Measurements from ENCODE around the gene TNFSF9.
"Not testable (repeated sequence)": the region's sequence is repeated elsewhere in the genome, so short reads cannot be mapped to it uniquely, and the experiment has no call there.

Gene TNFSF9

GRCh38 chr19:6503407-6504201 is 27.2 kb upstream of the TNFSF9 start:
- Histone ChIP-seq H3K4me1 (no peaks in the 10 kb centered on the region), H3K36me3 (no peaks in the 10 kb centered on the region), H3K9me3 (no peaks in the 10 kb centered on the region), H3K4me3 (ENCODE audit: low read depth, low read length) (no peak overlapping the region), H3K27me3 (peaks cover 9% of the 10 kb centered on the region)
- no peak for DNase-seq
- no peak for TF ChIP-seq CTCF (IDR thresholded peaks at IDR 0.05; ENCODE audit: low read depth, low read length)

- DNase-seq; H3K27me3 ChIP-seq; H3K36me3 ChIP-seq; H3K4me1 ChIP-seq; H3K9me3 ChIP-seq; H3K4me3 ChIP-seq (ENCODE audit: low read depth, low read length): not testable (repeated sequence)
Measured at GRCh38 chr19:6508028-6508771, 22.6 kb upstream of the TNFSF9 start.

- no peaks in the 10 kb centered on the region for H3K27me3 ChIP-seq
- DNase-seq, result no peak
- no peaks in the 10 kb centered on the region for H3K4me1 ChIP-seq
- no peak overlapping the region for H3K4me3 ChIP-seq (ENCODE audit: low read depth, low read length)
- H3K36me3 ChIP-seq, result no peaks in the 10 kb centered on the region
- H3K9me3 ChIP-seq, result no peaks in the 10 kb centered on the region
- TF ChIP-seq CTCF (IDR thresholded peaks at IDR 0.05; ENCODE audit: low read depth, low read length), result no peak
Measured at GRCh38 chr19:6509118-6509971, 21.5 kb upstream of the TNFSF9 start.

- Histone ChIP-seq H3K4me3 (ENCODE audit: low read depth, low read length) (no peak overlapping the region), H3K36me3 (no peaks in the 10 kb centered on the region), H3K4me1 (no peaks in the 10 kb centered on the region), H3K27me3 (no peaks in the 10 kb centered on the region), H3K9me3 (no peaks in the 10 kb centered on the region)
- TF ChIP-seq CTCF (IDR thresholded peaks at IDR 0.05; ENCODE audit: low read depth, low read length), result no peak
- no peak for DNase-seq
Measured at GRCh38 chr19:6510618-6511017, 20.2 kb upstream of the TNFSF9 start.

- no peaks in the 10 kb centered on the region for H3K27me3 ChIP-seq
- no peak for TF ChIP-seq CTCF (IDR thresholded peaks at IDR 0.05; ENCODE audit: low read depth, low read length)
- H3K4me1 ChIP-seq, result no peaks in the 10 kb centered on the region
- H3K9me3 ChIP-seq, result no peaks in the 10 kb centered on the region
- no peak for DNase-seq
- H3K36me3 ChIP-seq, result no peaks in the 10 kb centered on the region
- H3K4me3 ChIP-seq (ENCODE audit: low read depth, low read length), result no peak overlapping the region
Measured at GRCh38 chr19:6514089-6514488, 16.7 kb upstream of the TNFSF9 start.

GRCh38 chr19:6514926-6515544 is 15.8 kb upstream of the TNFSF9 start:
- DNase-seq, result no peak
- Histone ChIP-seq H3K36me3 (no peaks in the 10 kb centered on the region), H3K4me1 (no peaks in the 10 kb centered on the region), H3K4me3 (ENCODE audit: low read depth, low read length) (no peak overlapping the region), H3K27me3 (no peaks in the 10 kb centered on the region), H3K9me3 (no peaks in the 10 kb centered on the region)
- no peak for TF ChIP-seq CTCF (IDR thresholded peaks at IDR 0.05; ENCODE audit: low read depth, low read length)
